ENCODE data around the gene PDE6B.

PDE6B gene

GRCh38 chr4:706834-707598 is 81.6 kb downstream of the PDE6B start:
- Histone ChIP-seq H3K36me3 (peaks cover 27% of the 10 kb centered on the region), H3K9me3 (ENCODE audit: severe bottlenecking) (no peaks in the 10 kb centered on the region), H3K27ac (no peak overlapping the region), H3K4me3 (ENCODE audit: low read depth, low read length) (no peak overlapping the region), H3K27me3 (ENCODE audit: insufficient read depth, low read depth, severe bottlenecking) (no peaks in the 10 kb centered on the region)
- no peak for TF ChIP-seq CTCF (IDR thresholded peaks at IDR 0.05; ENCODE audit: low read depth, low read length)
- no peak for DNase-seq

DNA sequence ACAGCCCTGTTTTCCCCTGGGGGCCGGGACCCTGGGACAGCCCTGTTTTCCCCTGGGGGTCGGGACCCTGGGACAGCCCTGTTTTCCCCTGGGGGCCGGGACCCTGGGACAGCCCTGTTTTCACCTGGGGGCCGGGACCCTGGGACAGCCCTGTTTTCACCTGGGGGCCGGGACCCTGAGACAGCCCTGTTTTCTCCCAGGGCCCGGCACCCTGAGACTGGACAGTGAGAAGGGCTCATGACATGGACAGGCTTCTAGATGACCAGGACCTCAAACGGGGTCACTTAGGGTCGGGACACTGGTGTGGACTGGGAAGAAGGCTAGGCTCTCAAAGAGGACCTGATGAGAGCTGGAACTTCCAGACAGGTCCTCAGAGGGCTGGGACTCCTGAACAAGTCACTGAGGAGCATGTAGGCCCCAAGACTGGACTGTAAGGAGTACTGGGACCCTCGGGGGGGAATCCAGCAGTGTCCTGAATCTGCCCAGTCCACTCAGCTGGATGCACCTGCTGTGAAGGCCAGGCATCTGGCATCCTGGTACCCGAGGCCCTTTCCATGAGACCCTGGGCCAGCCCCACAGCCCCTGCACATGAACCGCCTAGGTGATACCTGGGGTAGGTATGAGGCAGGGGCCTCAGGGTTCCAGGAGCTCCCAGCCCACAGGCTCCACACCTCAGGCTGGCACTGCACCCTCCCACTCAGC is 82.7 kb downstream of the PDE6B start:
- Histone ChIP-seq H3K4me3 (ENCODE audit: low read depth, low read length) (no peak overlapping the region), H3K36me3 (peaks cover 27% of the 10 kb centered on the region), H3K27me3 (ENCODE audit: insufficient read depth, low read depth, severe bottlenecking) (no peaks in the 10 kb centered on the region), H3K9me3 (ENCODE audit: severe bottlenecking) (no peaks in the 10 kb centered on the region), H3K27ac (no peak overlapping the region)
- no peak for TF ChIP-seq CTCF (IDR thresholded peaks at IDR 0.05; ENCODE audit: low read depth, low read length)
- no peak for DNase-seq

DNA sequence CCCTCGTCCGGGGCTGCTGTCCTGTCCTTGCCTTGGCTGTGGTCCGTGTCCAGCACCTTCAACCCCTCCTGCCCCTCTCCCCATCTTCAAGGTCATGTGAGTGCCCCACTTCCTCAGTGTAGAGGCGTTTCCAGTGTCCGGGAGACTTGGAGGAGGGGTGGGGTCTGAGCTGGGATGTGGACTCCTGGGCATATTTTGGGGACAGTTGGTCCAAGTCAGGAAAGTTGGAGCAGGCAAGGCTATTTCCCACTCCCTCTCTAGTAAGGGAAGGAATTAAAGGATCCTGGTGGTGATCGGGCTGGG is 83.2 kb downstream of the PDE6B start:
- TF ChIP-seq CTCF (IDR thresholded peaks at IDR 0.05; ENCODE audit: low read depth, low read length): no peak
- H3K4me3 ChIP-seq (ENCODE audit: low read depth, low read length): no peak overlapping the region
- H3K27me3 ChIP-seq (ENCODE audit: insufficient read depth, low read depth, severe bottlenecking): no peaks in the 10 kb centered on the region
- no peak overlapping the region for H3K27ac ChIP-seq
- no peak for DNase-seq
- peaks cover 28% of the 10 kb centered on the region for H3K36me3 ChIP-seq
- H3K9me3 ChIP-seq (ENCODE audit: severe bottlenecking): no peaks in the 10 kb centered on the region

DNA sequence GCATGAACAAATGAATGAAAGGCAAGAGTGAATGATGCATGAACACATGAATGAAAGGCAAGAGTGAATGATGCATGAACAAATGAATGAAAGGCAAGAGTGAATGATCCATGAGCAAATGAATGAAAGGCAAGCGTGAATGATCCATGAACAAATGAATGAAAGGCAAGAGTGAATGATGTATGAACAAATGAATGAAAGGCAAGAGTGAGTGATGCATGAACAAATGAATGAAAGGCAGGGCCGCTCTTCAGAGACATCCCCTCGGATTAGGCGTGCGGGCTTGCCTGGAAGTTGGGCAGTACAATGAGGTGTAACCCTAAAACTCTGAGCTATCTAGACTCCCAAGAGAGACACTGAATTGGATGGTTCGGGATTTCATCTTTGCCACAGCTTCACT is 84.0 kb downstream of the PDE6B start:
- no peak overlapping the region for H3K4me3 ChIP-seq (ENCODE audit: low read depth, low read length)
- peaks cover 35% of the 10 kb centered on the region for H3K36me3 ChIP-seq
- no peak overlapping the region for H3K27ac ChIP-seq
- no peak for TF ChIP-seq CTCF (IDR thresholded peaks at IDR 0.05; ENCODE audit: low read depth, low read length)
- no peaks in the 10 kb centered on the region for H3K9me3 ChIP-seq (ENCODE audit: severe bottlenecking)
- H3K27me3 ChIP-seq (ENCODE audit: insufficient read depth, low read depth, severe bottlenecking): no peaks in the 10 kb centered on the region
- DNase-seq: no peak

DNA sequence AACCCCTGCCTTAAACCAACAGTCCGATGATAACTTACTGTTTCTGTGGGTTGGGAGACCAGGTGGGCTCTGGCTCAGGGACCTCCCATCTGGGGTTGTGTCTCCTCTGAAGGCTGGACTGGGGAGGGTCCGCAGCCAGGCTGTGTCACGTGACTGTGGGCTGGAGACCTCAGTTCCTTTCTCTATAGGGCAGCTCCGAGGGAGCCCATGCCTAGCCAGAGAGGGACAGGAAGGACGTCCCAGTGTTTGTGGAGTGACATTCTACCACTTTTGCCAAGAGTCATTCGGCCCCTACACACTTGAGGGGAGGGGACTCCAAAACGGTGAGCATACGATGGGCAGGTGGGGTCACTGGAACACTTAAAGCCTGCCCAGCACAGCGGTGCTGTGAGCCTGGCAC is 84.7 kb downstream of the PDE6B start:
- Histone ChIP-seq H3K27me3 (ENCODE audit: insufficient read depth, low read depth, severe bottlenecking) (no peaks in the 10 kb centered on the region), H3K9me3 (ENCODE audit: severe bottlenecking) (no peaks in the 10 kb centered on the region), H3K36me3 (peaks cover 38% of the 10 kb centered on the region), H3K27ac (no peak overlapping the region), H3K4me3 (ENCODE audit: low read depth, low read length) (no peak overlapping the region)
- no peak for DNase-seq
- no peak for TF ChIP-seq CTCF (IDR thresholded peaks at IDR 0.05; ENCODE audit: low read depth, low read length)
